Activated B cell treated with CpG ODN at 0.5 μM for 24 hours (primary cell): ENCODE measurements around the gene BABAM2. TPM values are rescaled to one million over a fixed set of nuclear protein-coding genes. Genes with fewer than 3 reads are reported as not detected.
"Not testable (repeated sequence)": the region's sequence is repeated elsewhere in the genome, so short reads cannot be mapped to it uniquely, and the experiment has no call there.

Source experiments
- ATAC-seq: fragments of 200-7000 bp; cut with Tn5 transposase; one replicate; pipeline ENCODE4 v1.10.0; 2021; ENCODE audit warnings: low read depth, mild to moderate bottlenecking, moderate library complexity
- CTCF ChIA-PET: fragments of 350-600 bp; sonication (Branson Sonifier 250); formaldehyde crosslinking; loops from one replicate; lab custom pipeline; 2021; ENCODE audit warnings: antibody characterized with exemption; lab: Charles Lee
- POLR2A ChIA-PET: fragments of 350-600 bp; sonication (Branson Sonifier 250); formaldehyde crosslinking; loops from one replicate; lab custom pipeline; 2021; ENCODE audit warnings: antibody characterized with exemption; lab: Charles Lee
- DNase-seq: peaks from one replicate; pipeline ENCODE4 v3.0.0; 2022
- H3K27ac Mint-ChIP-seq: one replicate; pipeline ENCODE4 v1.8.0; 2020; ENCODE audit warnings: mixed read lengths
- H3K27me3 Mint-ChIP-seq: one replicate; pipeline ENCODE4 v1.8.0; 2021; ENCODE audit warnings: mixed read lengths
- H3K36me3 Mint-ChIP-seq: one replicate; pipeline ENCODE4 v1.8.0; 2021; ENCODE audit warnings: low read depth, mixed read lengths
- H3K4me1 Mint-ChIP-seq: one replicate; pipeline ENCODE4 v1.8.0; 2021; ENCODE audit warnings: mixed read lengths
- H3K4me3 Mint-ChIP-seq: one replicate; pipeline ENCODE4 v1.8.0; 2020; ENCODE audit warnings: mild to moderate bottlenecking, mixed read lengths
- H3K9me3 Mint-ChIP-seq: one replicate; pipeline ENCODE4 v1.8.0; 2020; ENCODE audit warnings: mixed read lengths
- CTCF ChIP-seq: fragments of 200-600 bp; IDR thresholded peaks from one replicate; pipeline ENCODE4 v1.8.0; 2022; ENCODE audit warnings: antibody characterized with exemption, mild to moderate bottlenecking
- intact Hi-C: fragments of 100-400 bp; cut with micrococcal nuclease; formaldehyde crosslinking; loops from one replicate; pipeline ENCODE4 v1.15.1; 2024
- total RNA-seq: library from RNA; stranded (reverse); gene quantifications from 2 replicates; pipeline ENCODE4 v1.2.3, GENCODE V29; 2022

BABAM2 gene
- total RNA-seq, 1 donor from 2014 or later = 55.6 TPM

GRCh38 chr2:28000287-28000686 is 109.8 kb downstream of the BABAM2 start:
- CTCF ChIA-PET = interaction anchor here (0.6 kb wide), 1 partner anchor 80 kb away, joined by 3 read pairs; no protein-coding TSS in a partner anchor
- H3K27ac Mint-ChIP-seq = no peak overlapping the region
- H3K27me3 Mint-ChIP-seq = no peaks in the 10 kb centered on the region
- intact Hi-C loops = no loop called here
- H3K9me3 Mint-ChIP-seq = no peaks in the 10 kb centered on the region
- H3K36me3 Mint-ChIP-seq = peaks cover 22% of the 10 kb centered on the region
- no peak for DNase-seq
- no peak for ATAC-seq
- TF ChIP-seq CTCF = no peak
- POLR2A ChIA-PET = no interaction called here
- peaks cover 4% of the 10 kb centered on the region for H3K4me1 Mint-ChIP-seq
- H3K4me3 Mint-ChIP-seq = no peak overlapping the region

- no peak for TF ChIP-seq CTCF
- peaks cover 7% of the 10 kb centered on the region for H3K36me3 Mint-ChIP-seq
- ChIA-PET POLR2A (no interaction called here), CTCF (no interaction called here)
- no peak overlapping the region for H3K27ac Mint-ChIP-seq
- no peaks in the 10 kb centered on the region for H3K27me3 Mint-ChIP-seq
- intact Hi-C loops = no loop called here
- no peaks in the 10 kb centered on the region for H3K9me3 Mint-ChIP-seq
- peaks cover 4% of the 10 kb centered on the region for H3K4me1 Mint-ChIP-seq
- no peak for DNase-seq
- no peak overlapping the region for H3K4me3 Mint-ChIP-seq
- no peak for ATAC-seq
Observed at GRCh38 chr2:28002181-28002580, 111.7 kb downstream of the BABAM2 start.

GRCh38 chr2:28004086-28004485 is 113.6 kb downstream of the BABAM2 start:
- POLR2A ChIA-PET = no interaction called here

GRCh38 chr2:28009732-28010131 is 119.2 kb downstream of the BABAM2 start:
- no peak overlapping the region for H3K27ac Mint-ChIP-seq

More at GRCh38 chr2:28004086-28004485, 113.6 kb downstream of the BABAM2 start:
- H3K9me3 Mint-ChIP-seq = no peaks in the 10 kb centered on the region
- intact Hi-C loops = no loop called here
- no peak for TF ChIP-seq CTCF
- peaks cover 12% of the 10 kb centered on the region for H3K36me3 Mint-ChIP-seq
- no peak for ATAC-seq
- H3K4me1 Mint-ChIP-seq = peaks cover 4% of the 10 kb centered on the region
- DNase-seq = no peak
- CTCF ChIA-PET = no interaction called here
- no peak overlapping the region for H3K27ac Mint-ChIP-seq
- H3K27me3 Mint-ChIP-seq = no peaks in the 10 kb centered on the region
- H3K4me3 Mint-ChIP-seq = no peak overlapping the region

GRCh38 chr2:28011322-28011737 is 120.8 kb downstream of the BABAM2 start:
- H3K27ac Mint-ChIP-seq = no peak overlapping the region
- ChIA-PET POLR2A (no interaction called here), CTCF (no interaction called here)
- intact Hi-C loops = no loop called here
- ATAC-seq (no peak), DNase-seq (no peak)
- H3K36me3 Mint-ChIP-seq = peaks cover 12% of the 10 kb centered on the region
- no peak for TF ChIP-seq CTCF
- no peaks in the 10 kb centered on the region for H3K27me3 Mint-ChIP-seq
- no peak overlapping the region for H3K4me3 Mint-ChIP-seq
- H3K9me3 Mint-ChIP-seq = no peaks in the 10 kb centered on the region
- no peaks in the 10 kb centered on the region for H3K4me1 Mint-ChIP-seq

More at GRCh38 chr2:28009732-28010131, 119.2 kb downstream of the BABAM2 start:
- ATAC-seq (no peak), DNase-seq (no peak)
- H3K4me3 Mint-ChIP-seq = no peak overlapping the region
- ChIA-PET POLR2A (no interaction called here), CTCF (no interaction called here)
- H3K4me1 Mint-ChIP-seq = no peaks in the 10 kb centered on the region
- no peaks in the 10 kb centered on the region for H3K9me3 Mint-ChIP-seq
- H3K36me3 Mint-ChIP-seq = peaks cover 7% of the 10 kb centered on the region
- intact Hi-C loops = no loop called here
- H3K27me3 Mint-ChIP-seq = no peaks in the 10 kb centered on the region
- TF ChIP-seq CTCF = no peak

GRCh38 chr2:28018474-28018873 is 127.9 kb downstream of the BABAM2 start:
- H3K9me3 Mint-ChIP-seq, H3K4me1 Mint-ChIP-seq, CTCF ChIA-PET, DNase-seq, POLR2A ChIA-PET, H3K4me3 Mint-ChIP-seq, H3K27ac Mint-ChIP-seq, H3K27me3 Mint-ChIP-seq, ATAC-seq, intact Hi-C loops: not testable (repeated sequence)
- peaks cover 30% of the 10 kb centered on the region for H3K36me3 Mint-ChIP-seq

- CTCF ChIA-PET, ATAC-seq, H3K27me3 Mint-ChIP-seq, intact Hi-C loops, DNase-seq, H3K27ac Mint-ChIP-seq, H3K9me3 Mint-ChIP-seq, H3K4me1 Mint-ChIP-seq, H3K4me3 Mint-ChIP-seq, POLR2A ChIA-PET: not testable (repeated sequence)
- peaks cover 31% of the 10 kb centered on the region for H3K36me3 Mint-ChIP-seq
Observed at GRCh38 chr2:28019521-28019920, 129.0 kb downstream of the BABAM2 start.
